Central memory CD4-positive, alpha-beta T cell (primary cell): Measurements from ENCODE around the gene RAB40A.

Experiments
- DNase-seq: peaks from one replicate; pipeline ENCODE4 v3.0.0; 2022
- total RNA-seq, 3 experiments: gene quantifications; one replicate each; lab custom pipeline; 2026; lab: John Stamatoyannopoulos, UW

The RAB40A gene
- 0.07 to 0.19 (median 0.11) reads per million in 3 experiments for total RNA-seq

GRCh38 chrX:103519389-103519788, at the start of gene RAB40A:
RAB40A (minus strand) TSS chrX:103519489; CDS start chrX:103500756, 18,733 bp downstream.
- no peak for DNase-seq

- no peak for DNase-seq
These were observed 46.5 kb upstream of the RAB40A start for GRCh38 chrX:103565752-103566151.

- DNase-seq: no peak
These were observed 45.9 kb upstream of the RAB40A start for GRCh38 chrX:103565197-103565596.

GRCh38 chrX:103562801-103563200, 43.5 kb upstream of the RAB40A start:
- no peak for DNase-seq

GRCh38 chrX:103560256-103560655, 41.0 kb upstream of the RAB40A start:
- DNase-seq: no peak

- DNase-seq: no peak
These were observed 37.8 kb upstream of the RAB40A start for GRCh38 chrX:103556963-103557612.

- peak; percentile 62 for DNase-seq
These were observed 35.6 kb upstream of the RAB40A start for GRCh38 chrX:103554687-103555424.

- DNase-seq: no peak
These were observed 32.9 kb upstream of the RAB40A start for GRCh38 chrX:103552236-103552635.

- no peak for DNase-seq
These were observed 31.2 kb upstream of the RAB40A start for GRCh38 chrX:103550415-103551051.

- DNase-seq: no peak
These were observed 30.6 kb upstream of the RAB40A start for GRCh38 chrX:103549916-103550315.

- no peak for DNase-seq
These were observed 20.9 kb upstream of the RAB40A start for GRCh38 chrX:103540145-103540544.

GRCh38 chrX:103539695-103540094, 20.4 kb upstream of the RAB40A start:
- DNase-seq: no peak

GRCh38 chrX:103538728-103539127, 19.4 kb upstream of the RAB40A start:
- no peak for DNase-seq

GRCh38 chrX:103537871-103538387, 18.6 kb upstream of the RAB40A start:
- DNase-seq: no peak

GRCh38 chrX:103536732-103537131, 17.4 kb upstream of the RAB40A start:
- no peak for DNase-seq

GRCh38 chrX:103536071-103536470, 16.8 kb upstream of the RAB40A start:
- no peak for DNase-seq

- DNase-seq: no peak
These were observed 15.9 kb upstream of the RAB40A start for GRCh38 chrX:103535206-103535605.

- DNase-seq: peak; percentile 56
These were observed 14.4 kb upstream of the RAB40A start for GRCh38 chrX:103533511-103534216.

- DNase-seq: no peak
These were observed 11.7 kb upstream of the RAB40A start for GRCh38 chrX:103531002-103531401.

- DNase-seq: no peak
These were observed 11.3 kb upstream of the RAB40A start for GRCh38 chrX:103530545-103530944.

GRCh38 chrX:103529550-103529949, 10.3 kb upstream of the RAB40A start:
- DNase-seq: no peak

GRCh38 chrX:103524747-103525146, 5.5 kb upstream of the RAB40A start:
- DNase-seq: no peak

- no peak for DNase-seq
These were observed 4.3 kb upstream of the RAB40A start for GRCh38 chrX:103523605-103524004.
